Transverse colon (tissue), 4 donors: ENCODE results near the gene PIGO. TPM values are rescaled to one million over a fixed set of nuclear protein-coding genes. Genes with fewer than 3 reads are reported as not detected.

ENCODE experiments used
- DNase-seq: peaks from one replicate; pipeline ENCODE4 v3.0.0-alpha.2; 2019
- H3K27ac ChIP-seq, 4 donors: fragments of 200-600 bp; sonication (generic); 2 replicates each; pipeline ENCODE4 v1.5.1; 2016 to 2018; ENCODE audit warnings: inconsistent platforms in 4 of 4
- H3K27me3 ChIP-seq: fragments of 200-600 bp; sonication (generic); 2 replicates; pipeline ENCODE4 v1.5.1; 2017; ENCODE audit warnings: inconsistent platforms
- H3K36me3 ChIP-seq, 4 donors: fragments of 200-600 bp; sonication (generic); 2 replicates each; pipeline ENCODE4 v1.5.1; 2017 to 2019; ENCODE audit warnings: inconsistent platforms in 4 of 4
- H3K4me1 ChIP-seq, 4 donors: fragments of 200-600 bp; sonication (generic); 2 replicates each; pipeline ENCODE4 v1.5.1; 2017 to 2020; ENCODE audit warnings: inconsistent platforms in 4 of 4
- H3K4me3 ChIP-seq, 4 donors: fragments of 200-600 bp; sonication (generic); 1 replicate in 1 of 4; 2 replicates in 3 of 4; pipeline versions ENCODE4 v1.5.1 to v1.6.1; 2017 to 2019; ENCODE audit warnings: inconsistent platforms in 4 of 4
- H3K9me3 ChIP-seq, 2 donors: fragments of 200-600 bp; sonication (generic); 2 replicates each; pipeline ENCODE4 v1.5.1; 2017 to 2019; ENCODE audit warnings: inconsistent platforms in 2 of 2
- EP300 ChIP-seq: sonication (generic); formaldehyde crosslinking; IDR thresholded peaks from one replicate; pipeline ENCODE4 v1.6.1; 2017; ENCODE audit warnings: antibody characterized with exemption, low read depth
- POLR2A ChIP-seq: fragments of 450-650 bp; IDR thresholded peaks from one replicate; pipeline ENCODE4 v1.6.1; 2016; ENCODE audit warnings: antibody characterized with exemption, mild to moderate bottlenecking, moderate library complexity
- POLR2AphosphoS5 ChIP-seq, 3 donors: sonication (generic); formaldehyde crosslinking; IDR thresholded peaks; one replicate each; pipeline ENCODE4 v1.6.1; 2016; ENCODE audit warnings: antibody characterized with exemption in 3 of 3
- WGBS, 2 donors: methylation state at CpG; one replicate each; pipeline ENCODE4 v1.1.5; 2018; ENCODE audit warnings: low coverage in 1 of 2; 5-methylcytosine and 5-hydroxymethylcytosine counted together
- in situ Hi-C, 4 donors: fragments of 200-750 bp; cut with MboI; loops; one replicate each; pipeline versions ENCODE4 v1.15.0 to v1.15.1; 2017; ENCODE audit warnings: low sequenced_read_pairs in 3 of 4, low pct_ligation_motif_present in 1 of 4, low pct_unique_long_range_greater_than_20kb in 1 of 4
- intact Hi-C: fragments of 100-400 bp; cut with DNase I; formaldehyde crosslinking; loops from one replicate; pipeline ENCODE4 v1.15.1; 2023; ENCODE audit warnings: low total_unique reads
- total RNA-seq, 4 donors: library from RNA; depleted of rRNA; stranded (reverse); fragments of >200 nt; gene quantifications; one replicate each; pipeline ENCODE4 v1.1.0, GENCODE V29; 2016
- TF ChIP-seq, protein P1 (sequence below), 5 experiments: fragments of 200-600 bp in 3 of 5; fragments of 450-650 bp in 2 of 5; sonication (generic) in 3 of 5; IDR thresholded peaks; 1 replicate in 2 of 5; 2 replicates in 3 of 5; pipeline ENCODE4 v1.5.1; 2016 to 2017; ENCODE audit warnings: antibody characterized with exemption in 5 of 5, inconsistent platforms in 3 of 5, mild to moderate bottlenecking in 2 of 5, moderate library complexity in 1 of 5

Gene PIGO
- total RNA-seq: 10 to 100 TPM; 19.1 to 50.1 (median 24.8) TPM

DNA sequence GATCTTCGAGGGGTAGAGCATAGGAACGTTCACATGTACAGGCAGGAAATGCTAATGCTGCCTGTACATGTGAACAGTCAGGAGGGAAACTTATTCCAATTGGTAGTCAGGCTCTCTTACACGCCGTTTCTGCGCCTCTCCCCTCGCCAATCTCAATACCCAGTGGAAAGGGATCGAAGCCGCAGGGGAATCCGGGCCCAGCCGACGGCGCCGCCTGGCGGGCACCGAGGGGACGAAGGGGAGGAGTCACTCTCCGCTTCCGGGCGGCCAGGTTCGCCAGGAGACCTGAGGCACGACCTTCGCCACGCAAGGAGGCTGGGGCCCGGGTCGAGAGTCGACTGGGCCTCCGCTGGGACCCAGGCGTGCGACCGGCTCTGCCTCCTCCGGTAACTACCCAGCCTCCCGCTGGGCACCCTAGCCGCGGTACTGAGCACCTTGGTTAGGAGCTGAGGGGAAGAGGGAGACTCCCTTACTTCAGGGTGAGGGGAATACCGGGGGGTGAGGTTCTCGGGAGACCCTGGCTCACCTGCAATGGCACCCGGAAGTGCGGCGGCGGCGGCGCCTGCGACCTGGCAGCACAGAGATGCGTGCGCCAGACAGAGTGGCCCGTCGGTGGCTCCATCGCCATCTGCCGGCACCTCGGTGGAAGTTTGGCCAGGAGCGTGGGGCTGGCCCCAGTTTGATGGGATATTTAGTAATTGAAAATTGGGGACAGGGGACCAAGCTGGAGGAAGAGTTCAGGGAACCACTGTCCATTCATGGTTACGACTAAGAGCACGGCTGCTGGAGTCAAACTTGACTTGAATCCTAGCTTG lies at the start of gene PIGO:
TSS of gene PIGO (minus strand) at position 557 of the 815 bp plus-strand sequence. CDS start 1,026 bp downstream, outside the sequence.
- intact Hi-C loops (loop anchor here (10.0 kb wide), 1 partner anchor 201 kb away; a partner anchor contains a TSS), in situ Hi-C loops (no loop called here)
- DNase-seq: peak; percentile 93
- WGBS, 2 donors: 0% methylated on average over 40 of the region's 53 CpGs; no CpG with 5 or more reads in 1 of the 2 donors
- Histone ChIP-seq H3K36me3 (peaks cover 0 to 23% (median 6%) of the 10 kb centered on the region in 4 donors), H3K4me3 (peak within 1 kb of the TSS; percentile 73 to 91 (median 80)), H3K9me3 (no peaks in the 10 kb centered on the region), H3K4me1 (peaks cover 6 to 14% (median 10%) of the 10 kb centered on the region in 4 donors), H3K27me3 (no peaks in the 10 kb centered on the region), H3K27ac (peak within 1 kb of the TSS; percentile 96 to 97 (median 96))
- peak; percentile 86 for TF ChIP-seq POLR2A
- peak in 2 of 3 donors; percentile 73 to 83 for TF ChIP-seq POLR2AphosphoS5 (IDR thresholded peaks at IDR 0.05)
- peak; percentile 12 for TF ChIP-seq EP300
- TF ChIP-seq, protein P1, sequence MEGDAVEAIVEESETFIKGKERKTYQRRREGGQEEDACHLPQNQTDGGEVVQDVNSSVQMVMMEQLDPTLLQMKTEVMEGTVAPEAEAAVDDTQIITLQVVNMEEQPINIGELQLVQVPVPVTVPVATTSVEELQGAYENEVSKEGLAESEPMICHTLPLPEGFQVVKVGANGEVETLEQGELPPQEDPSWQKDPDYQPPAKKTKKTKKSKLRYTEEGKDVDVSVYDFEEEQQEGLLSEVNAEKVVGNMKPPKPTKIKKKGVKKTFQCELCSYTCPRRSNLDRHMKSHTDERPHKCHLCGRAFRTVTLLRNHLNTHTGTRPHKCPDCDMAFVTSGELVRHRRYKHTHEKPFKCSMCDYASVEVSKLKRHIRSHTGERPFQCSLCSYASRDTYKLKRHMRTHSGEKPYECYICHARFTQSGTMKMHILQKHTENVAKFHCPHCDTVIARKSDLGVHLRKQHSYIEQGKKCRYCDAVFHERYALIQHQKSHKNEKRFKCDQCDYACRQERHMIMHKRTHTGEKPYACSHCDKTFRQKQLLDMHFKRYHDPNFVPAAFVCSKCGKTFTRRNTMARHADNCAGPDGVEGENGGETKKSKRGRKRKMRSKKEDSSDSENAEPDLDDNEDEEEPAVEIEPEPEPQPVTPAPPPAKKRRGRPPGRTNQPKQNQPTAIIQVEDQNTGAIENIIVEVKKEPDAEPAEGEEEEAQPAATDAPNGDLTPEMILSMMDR (IDR thresholded peaks at IDR 0.05): peak; percentile 72 to 94 (median 74)

DNA sequence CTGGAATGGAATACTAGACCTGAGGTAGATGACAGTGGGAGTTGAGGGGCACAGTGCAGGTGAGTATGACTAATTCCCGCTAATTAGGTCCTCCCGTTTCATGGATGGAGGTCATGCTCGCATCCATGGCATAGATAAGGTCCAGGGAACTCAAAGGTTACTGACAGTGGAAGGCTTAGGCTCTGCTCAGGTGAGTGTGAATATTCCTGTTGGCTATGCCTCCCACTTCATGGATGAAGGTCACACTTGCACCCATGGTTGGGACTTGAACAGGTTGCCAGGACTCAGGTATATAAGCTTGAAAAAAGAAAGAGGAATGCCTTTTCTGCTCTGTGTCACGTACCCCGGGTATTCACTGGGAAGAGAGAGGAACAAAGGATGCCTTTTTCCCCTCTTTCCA lies 45.6 kb upstream of the PIGO start:
- H3K9me3 ChIP-seq: peaks cover 17 to 20% of the 10 kb centered on the region in 2 donors
- DNase-seq: no peak
- no peaks in the 10 kb centered on the region for H3K27me3 ChIP-seq
- no peaks in the 10 kb centered on the region for H3K4me1 ChIP-seq
- TF ChIP-seq POLR2A (no peak), POLR2AphosphoS5 (IDR thresholded peaks at IDR 0.05) (no peak), EP300 (no peak)
- TF ChIP-seq, protein P1 (IDR thresholded peaks at IDR 0.05): no peak
- WGBS, 2 donors: 87 to 93% methylated on average over 3 to 5 of the region's 5 CpGs
- no peak overlapping the region for H3K4me3 ChIP-seq
- intact Hi-C loops (no loop called here), in situ Hi-C loops (loop anchor here in 1 of 4 donors (25.0 kb wide), 1 partner anchor 320 kb away; no protein-coding TSS in a partner anchor)
- H3K36me3 ChIP-seq: no peaks in the 10 kb centered on the region
- no peak overlapping the region for H3K27ac ChIP-seq

DNA sequence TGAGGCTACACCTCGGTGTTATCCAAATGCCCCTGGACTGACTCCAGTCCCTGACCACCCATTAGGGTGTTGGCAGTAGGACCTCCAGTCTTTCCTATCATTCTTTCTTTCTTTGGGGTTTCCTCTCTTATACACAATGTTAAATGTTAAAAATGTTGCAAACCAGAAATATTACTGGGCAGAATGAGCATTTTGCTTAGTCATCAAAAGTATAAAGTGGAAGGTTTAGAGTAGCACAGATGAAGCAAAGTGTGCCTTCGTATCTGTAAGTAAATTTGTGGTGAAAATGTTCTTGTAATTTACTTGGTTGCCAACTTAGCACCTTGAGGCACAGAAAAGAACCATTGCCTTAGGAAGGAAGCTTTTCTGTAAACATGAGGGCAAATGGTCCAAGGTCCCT lies 43.7 kb upstream of the PIGO start:
- in situ Hi-C loops: loop anchor here in 1 of 4 donors (25.0 kb wide), 1 partner anchor 322 kb away; no protein-coding TSS in a partner anchor
- DNase-seq: no peak
- H3K9me3 ChIP-seq: peaks cover 8 to 14% of the 10 kb centered on the region in 2 donors
- WGBS, 2 donors: 90 to 100% methylated on average over 1 to 2 of the region's 2 CpGs
- intact Hi-C loops: no loop called here
- H3K4me1 ChIP-seq: no peaks in the 10 kb centered on the region
- TF ChIP-seq, protein P1 (IDR thresholded peaks at IDR 0.05): no peak
- no peak overlapping the region for H3K4me3 ChIP-seq
- H3K27me3 ChIP-seq: no peaks in the 10 kb centered on the region
- H3K36me3 ChIP-seq: no peaks in the 10 kb centered on the region
- H3K27ac ChIP-seq: no peak overlapping the region

DNA sequence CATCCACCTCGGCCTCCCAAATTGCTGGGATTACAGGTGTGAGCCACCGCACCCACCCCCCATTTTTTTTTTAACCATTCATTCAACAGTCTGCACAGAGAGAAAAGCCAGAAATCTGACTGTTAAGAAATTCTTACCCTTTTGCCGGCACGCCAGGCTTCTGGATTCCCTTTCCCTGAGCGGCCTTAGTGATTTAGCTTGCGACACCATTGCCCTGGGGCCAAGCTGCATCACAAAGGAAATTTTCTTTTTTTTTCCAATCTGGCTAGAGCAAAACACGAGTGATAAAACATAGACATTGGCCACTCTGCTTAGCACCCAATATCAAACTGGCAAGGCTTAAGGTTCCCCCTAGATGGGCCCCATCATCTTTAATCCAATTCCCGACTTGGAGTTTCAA lies 40.5 kb upstream of the PIGO start:
- DNase-seq: no peak

More for the DNA sequence above, 40.5 kb upstream of the PIGO start:
- no peaks in the 10 kb centered on the region for H3K36me3 ChIP-seq
- intact Hi-C loops (no loop called here), in situ Hi-C loops (loop anchor here in 1 of 4 donors (25.0 kb wide), 1 partner anchor 325 kb away; no protein-coding TSS in a partner anchor)
- no peaks in the 10 kb centered on the region for H3K4me1 ChIP-seq
- no peaks in the 10 kb centered on the region for H3K27me3 ChIP-seq
- H3K4me3 ChIP-seq: no peak overlapping the region
- H3K9me3 ChIP-seq: peaks cover 4 to 11% of the 10 kb centered on the region in 2 donors
- 87 to 89% methylated on average over 4 to 8 of the region's 8 CpGs for WGBS, 2 donors
- TF ChIP-seq, protein P1 (IDR thresholded peaks at IDR 0.05): no peak
- no peak for TF ChIP-seq POLR2A
- TF ChIP-seq EP300: no peak
- no peak for TF ChIP-seq POLR2AphosphoS5 (IDR thresholded peaks at IDR 0.05)
- H3K27ac ChIP-seq: no peak overlapping the region
